Measurements from ENCODE around the gene ATP6V0A1. TPM values are rescaled to one million over a fixed set of nuclear protein-coding genes. Genes with fewer than 3 reads are reported as not detected.

ATP6V0A1 gene
- total RNA-seq, 1 experiment from 2014 or later: 55.2 TPM

DNA sequence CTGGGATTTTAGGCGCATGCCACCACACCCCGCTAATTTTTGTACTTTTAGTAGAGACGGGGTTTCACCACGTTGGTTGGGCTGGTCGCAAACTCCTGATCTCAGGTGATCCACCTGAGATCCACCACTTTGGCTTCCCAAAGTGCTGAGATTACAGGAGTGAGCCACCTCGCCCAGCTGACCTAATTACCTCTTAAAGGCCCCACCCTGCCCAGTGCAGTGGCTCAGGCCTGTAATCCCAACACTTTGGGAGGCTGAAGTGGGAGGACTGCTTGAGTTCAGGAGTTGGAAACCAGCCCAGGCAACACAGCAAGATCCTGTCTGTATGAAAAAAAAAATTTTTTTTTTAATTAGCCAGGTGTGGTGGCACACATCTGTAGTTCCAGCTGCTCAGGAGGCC, 100.4 kb downstream of the ATP6V0A1 start (continued):
- TF ChIP-seq, protein P1, sequence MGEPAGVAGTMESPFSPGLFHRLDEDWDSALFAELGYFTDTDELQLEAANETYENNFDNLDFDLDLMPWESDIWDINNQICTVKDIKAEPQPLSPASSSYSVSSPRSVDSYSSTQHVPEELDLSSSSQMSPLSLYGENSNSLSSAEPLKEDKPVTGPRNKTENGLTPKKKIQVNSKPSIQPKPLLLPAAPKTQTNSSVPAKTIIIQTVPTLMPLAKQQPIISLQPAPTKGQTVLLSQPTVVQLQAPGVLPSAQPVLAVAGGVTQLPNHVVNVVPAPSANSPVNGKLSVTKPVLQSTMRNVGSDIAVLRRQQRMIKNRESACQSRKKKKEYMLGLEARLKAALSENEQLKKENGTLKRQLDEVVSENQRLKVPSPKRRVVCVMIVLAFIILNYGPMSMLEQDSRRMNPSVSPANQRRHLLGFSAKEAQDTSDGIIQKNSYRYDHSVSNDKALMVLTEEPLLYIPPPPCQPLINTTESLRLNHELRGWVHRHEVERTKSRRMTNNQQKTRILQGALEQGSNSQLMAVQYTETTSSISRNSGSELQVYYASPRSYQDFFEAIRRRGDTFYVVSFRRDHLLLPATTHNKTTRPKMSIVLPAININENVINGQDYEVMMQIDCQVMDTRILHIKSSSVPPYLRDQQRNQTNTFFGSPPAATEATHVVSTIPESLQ (CRISPR knock-in tag; IDR thresholded peaks at IDR 0.05): no peak
- no peak for TF ChIP-seq TEAD1 (CRISPR knock-in tag; IDR thresholded peaks at IDR 0.05)
- no peak for TF ChIP-seq ESRRA (CRISPR knock-in tag; IDR thresholded peaks at IDR 0.05; ENCODE audit: borderline replicate concordance)
- TF ChIP-seq JAZF1 (CRISPR knock-in tag; IDR thresholded peaks at IDR 0.05): no peak
- no peak for TF ChIP-seq ZNF121 (CRISPR knock-in tag; IDR thresholded peaks at IDR 0.05)
- TF ChIP-seq, protein P2, sequence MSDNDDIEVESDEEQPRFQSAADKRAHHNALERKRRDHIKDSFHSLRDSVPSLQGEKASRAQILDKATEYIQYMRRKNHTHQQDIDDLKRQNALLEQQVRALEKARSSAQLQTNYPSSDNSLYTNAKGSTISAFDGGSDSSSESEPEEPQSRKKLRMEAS (CRISPR knock-in tag; IDR thresholded peaks at IDR 0.05): no peak

DNA sequence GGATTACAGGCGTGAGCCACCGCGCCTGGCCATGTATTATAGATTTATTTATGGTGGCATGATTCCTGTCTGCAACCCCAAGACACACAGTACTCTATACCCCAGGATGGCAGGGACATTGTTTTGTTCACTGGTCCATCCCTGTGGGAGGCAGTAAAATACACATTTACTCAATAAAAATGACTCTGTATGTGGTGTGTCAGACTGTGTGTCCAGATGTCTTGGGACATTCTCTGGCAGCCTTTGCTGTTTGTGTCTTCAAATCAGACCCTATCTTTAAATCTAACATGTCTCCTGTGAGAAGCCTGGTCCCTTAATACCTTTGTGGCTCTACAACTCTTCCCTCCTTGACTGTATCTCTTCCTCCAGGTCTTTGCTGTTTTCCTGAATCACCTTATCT, 101.6 kb downstream of the ATP6V0A1 start:
- H3K36me3 Mint-ChIP-seq: no peaks in the 10 kb centered on the region; the same call in 1 of the 2 replicates
- no peak overlapping the region for H3K27ac Mint-ChIP-seq
- no peak for ATAC-seq
- H3K9me3 Mint-ChIP-seq: no peaks in the 10 kb centered on the region
- ChIA-PET CTCF (no interaction called here), POLR2A (no interaction called here)
- no peaks in the 10 kb centered on the region for H3K27me3 Mint-ChIP-seq (ENCODE audit: low read depth)
- TF ChIP-seq, protein P3, sequence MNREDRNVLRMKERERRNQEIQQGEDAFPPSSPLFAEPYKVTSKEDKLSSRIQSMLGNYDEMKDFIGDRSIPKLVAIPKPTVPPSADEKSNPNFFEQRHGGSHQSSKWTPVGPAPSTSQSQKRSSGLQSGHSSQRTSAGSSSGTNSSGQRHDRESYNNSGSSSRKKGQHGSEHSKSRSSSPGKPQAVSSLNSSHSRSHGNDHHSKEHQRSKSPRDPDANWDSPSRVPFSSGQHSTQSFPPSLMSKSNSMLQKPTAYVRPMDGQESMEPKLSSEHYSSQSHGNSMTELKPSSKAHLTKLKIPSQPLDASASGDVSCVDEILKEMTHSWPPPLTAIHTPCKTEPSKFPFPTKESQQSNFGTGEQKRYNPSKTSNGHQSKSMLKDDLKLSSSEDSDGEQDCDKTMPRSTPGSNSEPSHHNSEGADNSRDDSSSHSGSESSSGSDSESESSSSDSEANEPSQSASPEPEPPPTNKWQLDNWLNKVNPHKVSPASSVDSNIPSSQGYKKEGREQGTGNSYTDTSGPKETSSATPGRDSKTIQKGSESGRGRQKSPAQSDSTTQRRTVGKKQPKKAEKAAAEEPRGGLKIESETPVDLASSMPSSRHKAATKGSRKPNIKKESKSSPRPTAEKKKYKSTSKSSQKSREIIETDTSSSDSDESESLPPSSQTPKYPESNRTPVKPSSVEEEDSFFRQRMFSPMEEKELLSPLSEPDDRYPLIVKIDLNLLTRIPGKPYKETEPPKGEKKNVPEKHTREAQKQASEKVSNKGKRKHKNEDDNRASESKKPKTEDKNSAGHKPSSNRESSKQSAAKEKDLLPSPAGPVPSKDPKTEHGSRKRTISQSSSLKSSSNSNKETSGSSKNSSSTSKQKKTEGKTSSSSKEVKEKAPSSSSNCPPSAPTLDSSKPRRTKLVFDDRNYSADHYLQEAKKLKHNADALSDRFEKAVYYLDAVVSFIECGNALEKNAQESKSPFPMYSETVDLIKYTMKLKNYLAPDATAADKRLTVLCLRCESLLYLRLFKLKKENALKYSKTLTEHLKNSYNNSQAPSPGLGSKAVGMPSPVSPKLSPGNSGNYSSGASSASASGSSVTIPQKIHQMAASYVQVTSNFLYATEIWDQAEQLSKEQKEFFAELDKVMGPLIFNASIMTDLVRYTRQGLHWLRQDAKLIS (CRISPR knock-in tag; IDR thresholded peaks at IDR 0.05; ENCODE audit: borderline replicate concordance): no peak
- TF ChIP-seq, protein P4, sequence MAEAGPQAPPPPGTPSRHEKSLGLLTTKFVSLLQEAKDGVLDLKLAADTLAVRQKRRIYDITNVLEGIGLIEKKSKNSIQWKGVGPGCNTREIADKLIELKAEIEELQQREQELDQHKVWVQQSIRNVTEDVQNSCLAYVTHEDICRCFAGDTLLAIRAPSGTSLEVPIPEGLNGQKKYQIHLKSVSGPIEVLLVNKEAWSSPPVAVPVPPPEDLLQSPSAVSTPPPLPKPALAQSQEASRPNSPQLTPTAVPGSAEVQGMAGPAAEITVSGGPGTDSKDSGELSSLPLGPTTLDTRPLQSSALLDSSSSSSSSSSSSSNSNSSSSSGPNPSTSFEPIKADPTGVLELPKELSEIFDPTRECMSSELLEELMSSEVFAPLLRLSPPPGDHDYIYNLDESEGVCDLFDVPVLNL (CRISPR knock-in tag; IDR thresholded peaks at IDR 0.05; ENCODE audit: borderline replicate concordance, low read depth): no peak
- TF ChIP-seq ATF1 (CRISPR knock-in tag; IDR thresholded peaks at IDR 0.05): no peak
- TF ChIP-seq RELA (CRISPR knock-in tag; IDR thresholded peaks at IDR 0.05; ENCODE audit: borderline replicate concordance): no peak
- TF ChIP-seq, protein P5, sequence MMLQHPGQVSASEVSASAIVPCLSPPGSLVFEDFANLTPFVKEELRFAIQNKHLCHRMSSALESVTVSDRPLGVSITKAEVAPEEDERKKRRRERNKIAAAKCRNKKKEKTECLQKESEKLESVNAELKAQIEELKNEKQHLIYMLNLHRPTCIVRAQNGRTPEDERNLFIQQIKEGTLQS (CRISPR knock-in tag; conservative IDR thresholded peaks at IDR 0.05): no peak
- TF ChIP-seq NFATC4 (CRISPR knock-in tag; IDR thresholded peaks at IDR 0.05): no peak
- TF ChIP-seq, protein P6, sequence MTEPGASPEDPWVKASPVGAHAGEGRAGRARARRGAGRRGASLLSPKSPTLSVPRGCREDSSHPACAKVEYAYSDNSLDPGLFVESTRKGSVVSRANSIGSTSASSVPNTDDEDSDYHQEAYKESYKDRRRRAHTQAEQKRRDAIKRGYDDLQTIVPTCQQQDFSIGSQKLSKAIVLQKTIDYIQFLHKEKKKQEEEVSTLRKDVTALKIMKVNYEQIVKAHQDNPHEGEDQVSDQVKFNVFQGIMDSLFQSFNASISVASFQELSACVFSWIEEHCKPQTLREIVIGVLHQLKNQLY (CRISPR knock-in tag; IDR thresholded peaks at IDR 0.05): no peak
- no peak for TF ChIP-seq SMAD4 (CRISPR knock-in tag; IDR thresholded peaks at IDR 0.05)
- no peak for TF ChIP-seq NR2C2 (CRISPR knock-in tag; IDR thresholded peaks at IDR 0.05)
- H3K4me1 Mint-ChIP-seq: peaks cover 21% of the 10 kb centered on the region
- DNase-seq (ENCODE audit: low spot score): no peak
- H3K4me3 Mint-ChIP-seq: no peak overlapping the region

DNA sequence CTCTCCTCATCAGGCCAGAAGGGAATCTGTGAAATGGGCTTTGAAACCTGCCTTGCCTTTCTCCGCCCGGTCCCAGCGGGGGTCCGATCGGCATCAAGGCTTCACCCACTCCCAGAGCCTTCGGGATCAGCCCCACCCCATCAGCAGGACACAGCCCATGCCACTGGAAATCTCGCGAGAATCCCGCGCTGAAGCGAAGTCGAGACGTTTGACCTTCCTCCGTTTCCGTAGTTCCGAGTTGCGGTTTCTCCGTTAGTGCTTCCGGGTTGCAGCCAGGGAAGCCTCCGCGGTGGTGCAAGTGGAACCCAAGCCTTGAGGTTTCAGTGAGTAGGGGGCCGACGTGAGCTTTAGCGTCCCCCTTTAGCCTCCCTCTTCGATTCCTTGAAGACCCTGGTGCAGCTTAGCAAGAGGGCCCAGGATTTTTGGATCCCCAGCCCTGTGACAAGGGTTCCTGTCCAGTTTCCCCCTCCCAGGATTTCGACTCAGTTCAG, 103.3 kb downstream of the ATP6V0A1 start, which contains the start of gene COASY:
Gene COASY, plus strand, starts transcription at position 252 of the 491 bp plus-strand sequence. CDS start 475 bp downstream, outside the sequence.
- Mint-ChIP-seq H3K9me3 (no peaks in the 10 kb centered on the region), H3K4me3 (peak within 1 kb of the TSS; percentile 88), H3K36me3 (no peaks in the 10 kb centered on the region; the same call in 1 of the 2 replicates), H3K27ac (peak within 1 kb of the TSS; percentile 95), H3K4me1 (peaks cover 21% of the 10 kb centered on the region), H3K27me3 (ENCODE audit: low read depth) (no peaks in the 10 kb centered on the region)
- ATAC-seq (peak; percentile 84), DNase-seq (ENCODE audit: low spot score) (peak; percentile 96)
- CTCF ChIA-PET: interaction anchor here (1.2 kb wide), 1 partner anchor 16 kb away, joined by 3 read pairs; no protein-coding TSS in a partner anchor
- POLR2A ChIA-PET: no interaction called here
- no peak for TF ChIP-seq CREB1 (CRISPR knock-in tag; IDR thresholded peaks at IDR 0.05)
- peak; percentile 71 for TF ChIP-seq CREM (CRISPR knock-in tag; IDR thresholded peaks at IDR 0.05)
- TF ChIP-seq, protein P7, sequence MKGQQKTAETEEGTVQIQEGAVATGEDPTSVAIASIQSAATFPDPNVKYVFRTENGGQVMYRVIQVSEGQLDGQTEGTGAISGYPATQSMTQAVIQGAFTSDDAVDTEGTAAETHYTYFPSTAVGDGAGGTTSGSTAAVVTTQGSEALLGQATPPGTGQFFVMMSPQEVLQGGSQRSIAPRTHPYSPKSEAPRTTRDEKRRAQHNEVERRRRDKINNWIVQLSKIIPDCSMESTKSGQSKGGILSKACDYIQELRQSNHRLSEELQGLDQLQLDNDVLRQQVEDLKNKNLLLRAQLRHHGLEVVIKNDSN (CRISPR knock-in tag; IDR thresholded peaks at IDR 0.05): no peak
- TF ChIP-seq ESRRA (CRISPR knock-in tag; IDR thresholded peaks at IDR 0.05; ENCODE audit: borderline replicate concordance): 0 out of 2 replicates have a peak, but pooled peaks have one; percentile 42
- TF ChIP-seq, protein P8, sequence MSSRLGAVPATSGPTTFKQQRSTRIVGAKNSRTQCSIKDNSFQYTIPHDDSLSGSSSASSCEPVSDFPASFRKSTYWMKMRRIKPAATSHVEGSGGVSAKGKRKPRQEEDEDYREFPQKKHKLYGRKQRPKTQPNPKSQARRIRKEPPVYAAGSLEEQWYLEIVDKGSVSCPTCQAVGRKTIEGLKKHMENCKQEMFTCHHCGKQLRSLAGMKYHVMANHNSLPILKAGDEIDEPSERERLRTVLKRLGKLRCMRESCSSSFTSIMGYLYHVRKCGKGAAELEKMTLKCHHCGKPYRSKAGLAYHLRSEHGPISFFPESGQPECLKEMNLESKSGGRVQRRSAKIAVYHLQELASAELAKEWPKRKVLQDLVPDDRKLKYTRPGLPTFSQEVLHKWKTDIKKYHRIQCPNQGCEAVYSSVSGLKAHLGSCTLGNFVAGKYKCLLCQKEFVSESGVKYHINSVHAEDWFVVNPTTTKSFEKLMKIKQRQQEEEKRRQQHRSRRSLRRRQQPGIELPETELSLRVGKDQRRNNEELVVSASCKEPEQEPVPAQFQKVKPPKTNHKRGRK (CRISPR knock-in tag; IDR thresholded peaks at IDR 0.05; ENCODE audit: borderline replicate concordance): no peak
- peak; percentile 94 for TF ChIP-seq GABPB1 (CRISPR knock-in tag; IDR thresholded peaks at IDR 0.05)
- TF ChIP-seq SP1 (CRISPR knock-in tag; conservative IDR thresholded peaks at IDR 0.05): peak; percentile 63
- TF ChIP-seq, protein P2 (CRISPR knock-in tag; IDR thresholded peaks at IDR 0.05): peak; percentile 73
